ENCODE measurements around the gene SIN3A.

GRCh38 chr15:75397494-75397893 is 54.0 kb downstream of the SIN3A start:
- TF ChIP-seq EZH2phosphoT487 (IDR thresholded peaks at IDR 0.05; ENCODE audit: borderline replicate concordance, low read length) (no peak), CTCF (IDR thresholded peaks at IDR 0.05; ENCODE audit: low read depth, low read length, poor library complexity, severe bottlenecking) (no peak)
